HepG2 (cell line): ENCODE results near the gene FNBP1L. TPM values are rescaled to one million over a fixed set of nuclear protein-coding genes. Genes with fewer than 3 reads are reported as not detected.
A peak's percentile ranks its signal among the peaks of the same experiment; 100 is the strongest.

Source experiments
- BORCS8-MEF2B ChIP-seq: sonication (generic); formaldehyde crosslinking; IDR thresholded peaks from 2 replicates; pipeline ENCODE4 v1.8.0; 2022; ENCODE audit warnings: mild to moderate bottlenecking, missing genetic modification reagents
- FOXK2 ChIP-seq: fragments of 450-650 bp; IDR thresholded peaks from 2 replicates; pipeline ENCODE4 v1.6.1; 2016
- FOXP4 ChIP-seq: sonication (generic); formaldehyde crosslinking; IDR thresholded peaks from 2 replicates; pipeline ENCODE4 v1.4.0; 2020; ENCODE audit warnings: missing genetic modification reagents
- GPBP1L1 ChIP-seq: sonication (generic); formaldehyde crosslinking; IDR thresholded peaks from 2 replicates; pipeline ENCODE4 v1.5.0; 2020; ENCODE audit warnings: mild to moderate bottlenecking, missing genetic modification reagents
- JUND ChIP-seq: sonication (generic); formaldehyde crosslinking; IDR thresholded peaks from 2 replicates; pipeline ENCODE4 v1.8.0; 2022; ENCODE audit warnings: mild to moderate bottlenecking, missing genetic modification reagents
- MNT ChIP-seq: fragments of 450-650 bp; IDR thresholded peaks from 2 replicates; pipeline ENCODE4 v1.6.1; 2016
- MXD3 ChIP-seq: IDR thresholded peaks from 2 replicates; pipeline ENCODE4 v1.6.1; 2016; ENCODE audit warnings: mild to moderate bottlenecking, missing biosample characterization, missing genetic modification reagents
- PRDM10 ChIP-seq: sonication (generic); formaldehyde crosslinking; IDR thresholded peaks from 2 replicates; pipeline ENCODE4 v1.4.0; 2020; ENCODE audit warnings: low read depth, missing genetic modification reagents
- SMYD3 ChIP-seq: sonication (generic); formaldehyde crosslinking; IDR thresholded peaks from 2 replicates; pipeline ENCODE4 v1.8.1; 2023; ENCODE audit warnings: mild to moderate bottlenecking, missing genetic modification reagents
- SRSF4 ChIP-seq: fragments of 200-400 bp; formaldehyde crosslinking; IDR thresholded peaks from one replicate; pipeline ENCODE4 v1.6.1; 2018; ENCODE audit warnings: mild to moderate bottlenecking, low read depth, low read length, moderate library complexity; ENCODE audit not compliant: poor library complexity, severe bottlenecking
- TRIM24 ChIP-seq: sonication (generic); formaldehyde crosslinking; IDR thresholded peaks from 2 replicates; pipeline ENCODE4 v1.8.0; 2022; ENCODE audit warnings: mild to moderate bottlenecking, missing genetic modification reagents
- ZNF12 ChIP-seq: sonication (generic); formaldehyde crosslinking; IDR thresholded peaks from 2 replicates; pipeline ENCODE4 v1.5.0; 2020; ENCODE audit warnings: missing genetic modification reagents
- ZNF20 ChIP-seq: sonication (generic); formaldehyde crosslinking; IDR thresholded peaks from 2 replicates; pipeline ENCODE4 v1.4.0; 2020; ENCODE audit warnings: mild to moderate bottlenecking, moderate library complexity, missing genetic modification reagents
- ZNF263 ChIP-seq: sonication (generic); formaldehyde crosslinking; IDR thresholded peaks from 2 replicates; pipeline ENCODE4 v1.4.0; 2020; ENCODE audit warnings: missing genetic modification reagents
- ZNF33A ChIP-seq: sonication (generic); formaldehyde crosslinking; IDR thresholded peaks from 2 replicates; pipeline ENCODE4 v1.5.1; 2020; ENCODE audit warnings: missing genetic modification reagents, mild to moderate bottlenecking, moderate library complexity, borderline replicate concordance
- ZNF431 ChIP-seq: sonication (generic); formaldehyde crosslinking; IDR thresholded peaks from 2 replicates; pipeline ENCODE4 v1.9.0; 2022; ENCODE audit warnings: missing genetic modification reagents, low read depth, mild to moderate bottlenecking, borderline replicate concordance
- ZNF616 ChIP-seq: sonication (generic); formaldehyde crosslinking; IDR thresholded peaks from 2 replicates; pipeline ENCODE4 v1.5.0; 2020; ENCODE audit warnings: low read depth, mild to moderate bottlenecking, missing genetic modification reagents
- ZNF772 ChIP-seq: sonication (generic); formaldehyde crosslinking; IDR thresholded peaks from 2 replicates; pipeline ENCODE4 v1.5.0; 2020; ENCODE audit warnings: mild to moderate bottlenecking, missing genetic modification reagents
- polyA plus RNA-seq, 8 experiments: library from polyadenylated mRNA; depleted of rRNA in 3 of 8; stranded (reverse) in 7 of 8; unstranded in 1 of 8; fragments of >200 nt; fragmentation: Illumina TruSeq in 4 of 8; extraction: Trizol in 4 of 8; gene quantifications; 2 replicates each; pipeline versions ENCODE4 v1.2.1 to v1.2.3, GENCODE V29; 2011 to 2016; ENCODE audit warnings: low read depth in 4 of 8, missing spikeins in 1 of 8, mixed read lengths in 1 of 8; ENCODE audit not compliant: insufficient read depth in 1 of 8
- total RNA-seq, 5 experiments: library from RNA; depleted of rRNA; stranded (reverse); fragments of >200 nt; fragmentation: Illumina TruSeq; extraction: Trizol; gene quantifications; 2 replicates each; pipeline ENCODE4 v1.2.3, GENCODE V29; 2016; ENCODE audit warnings: low read depth in 1 of 5

FNBP1L gene
- total and polyA plus RNA-seq, 2 of the 13 experiments (the other 11 are each of a cell fraction or from before 2014, with no cell fraction given): 24.1 to 27.1 TPM

- TF ChIP-seq MNT (peak; percentile 51; the same call in 1 of the 2 replicates), GPBP1L1 (CRISPR knock-in tag) (no peak), SRSF4 (no peak), ZNF12 (CRISPR knock-in tag) (peak; percentile 61; the same call in 1 of the 2 replicates), ZNF20 (CRISPR knock-in tag) (no peak), ZNF616 (CRISPR knock-in tag) (0 out of 2 replicates have a peak, but pooled peaks have one; percentile 15), FOXK2 (no peak), PRDM10 (CRISPR knock-in tag) (no peak; the same call in 1 of the 2 replicates), MXD3 (CRISPR knock-in tag) (no peak), BORCS8-MEF2B (peak; percentile 70; the same call in 1 of the 2 replicates), JUND (CRISPR knock-in tag) (peak; percentile 59; the same call in 1 of the 2 replicates), FOXP4 (CRISPR knock-in tag) (peak; percentile 44; the same call in 1 of the 2 replicates), ZNF431 (CRISPR knock-in tag) (peak; percentile 60; the same call in 1 of the 2 replicates), ZNF263 (CRISPR knock-in tag) (no peak), TRIM24 (CRISPR knock-in tag) (peak; percentile 50; the same call in 1 of the 2 replicates), ZNF772 (CRISPR knock-in tag) (peak; percentile 68), ZNF33A (no peak), SMYD3 (CRISPR knock-in tag) (peak; percentile 97; the same call in 1 of the 2 replicates)
Observed at GRCh38 chr1:93591676-93592550, 144.0 kb downstream of the FNBP1L start (continued).
